HL-60 (cell line): ENCODE results near the gene ARHGAP40.

Experiments used
- DNase-seq, 2 experiments: peaks; one replicate each; pipeline ENCODE4 v3.0.0-alpha.2; 2010 to 2020; ENCODE audit warnings: low read depth in 1 of 2, low spot score in 1 of 2
- H3K27ac ChIP-seq: fragments of 250-450 bp; sonication (Bioruptor Pico); replicated peaks from 2 replicates; pipeline ENCODE4 v1.5.1; 2020; ENCODE audit warnings: mild to moderate bottlenecking, moderate library complexity
- H3K27me3 ChIP-seq: fragments of 250-450 bp; sonication (Bioruptor Pico); 2 replicates; pipeline ENCODE4 v1.5.1; 2021; ENCODE audit warnings: mild to moderate bottlenecking, moderate library complexity; ENCODE audit not compliant: insufficient read depth, poor library complexity, severe bottlenecking
- H3K4me3 ChIP-seq: replicated peaks from 2 replicates; pipeline ENCODE4 v1.5.1; 2011; ENCODE audit warnings: mild to moderate bottlenecking, control low read depth, low read length; ENCODE audit not compliant: insufficient read depth
- CTCF ChIP-seq: IDR thresholded peaks from one replicate; pipeline ENCODE4 v1.5.1; 2011; ENCODE audit warnings: low read length, control low read depth, inconsistent platforms; ENCODE audit not compliant: insufficient read depth
- GABPA ChIP-seq: IDR thresholded peaks from 2 replicates; pipeline ENCODE4 v1.6.1; 2012; ENCODE audit warnings: low read depth
- POLR2AphosphoS5 ChIP-seq: IDR thresholded peaks from 2 replicates; pipeline ENCODE4 v1.6.1; 2012; ENCODE audit warnings: low read depth
- REST ChIP-seq: IDR thresholded peaks from 2 replicates; pipeline ENCODE4 v1.6.1; 2012; ENCODE audit warnings: low read depth; ENCODE audit not compliant: insufficient replicate concordance
- SPI1 ChIP-seq: IDR thresholded peaks from 2 replicates; pipeline ENCODE4 v1.6.1; 2012; ENCODE audit warnings: low read depth, mild to moderate bottlenecking, borderline replicate concordance

Gene ARHGAP40

GRCh38 chr20:38588303-38588702 lies 13.3 kb upstream of the ARHGAP40 start:
- Histone ChIP-seq H3K27ac (no peak overlapping the region), H3K27me3 (no peaks in the 10 kb centered on the region), H3K4me3 (no peak overlapping the region)
- DNase-seq: no peak
- TF ChIP-seq SPI1 (no peak), GABPA (no peak), CTCF (no peak), POLR2AphosphoS5 (no peak), REST (no peak)

- DNase-seq: no peak
- Histone ChIP-seq H3K27ac (no peak overlapping the region), H3K4me3 (no peak overlapping the region), H3K27me3 (no peaks in the 10 kb centered on the region)
- no peak for TF ChIP-seq SPI1
- TF ChIP-seq GABPA: no peak
- no peak for TF ChIP-seq POLR2AphosphoS5
- TF ChIP-seq CTCF: no peak
- no peak for TF ChIP-seq REST
Measured at GRCh38 chr20:38589351-38589750, 12.3 kb upstream of the ARHGAP40 start.

GRCh38 chr20:38589967-38590675 lies 11.5 kb upstream of the ARHGAP40 start:
- no peaks in the 10 kb centered on the region for H3K27me3 ChIP-seq
- no peak for TF ChIP-seq REST
- no peak for TF ChIP-seq SPI1
- no peak for TF ChIP-seq GABPA
- no peak for TF ChIP-seq CTCF
- TF ChIP-seq POLR2AphosphoS5: no peak
- no peak for DNase-seq
- no peak overlapping the region for H3K27ac ChIP-seq
- H3K4me3 ChIP-seq: no peak overlapping the region
